Measurements from ENCODE around the gene ISCU.
"Not testable (repeated sequence)": the region's sequence is repeated elsewhere in the genome, so short reads cannot be mapped to it uniquely, and the experiment has no call there.

Gene ISCU

GRCh38 chr12:108565146-108565545 is 2.8 kb downstream of the ISCU start:
- Histone ChIP-seq H3K36me3 (ENCODE audit: control insufficient read depth, insufficient read depth, low read length) (peaks cover 36% of the 10 kb centered on the region), H3K4me1 (ENCODE audit: control insufficient read depth, insufficient read depth, low read length) (no peaks in the 10 kb centered on the region), H3K27me3 (ENCODE audit: control insufficient read depth, insufficient read depth, low read length) (no peaks in the 10 kb centered on the region), H3K4me3 (ENCODE audit: low read depth, low read length) (no peak overlapping the region), H3K9ac (ENCODE audit: low read depth, low read length) (no peak overlapping the region), H3K9me3 (ENCODE audit: control insufficient read depth, insufficient read depth, low read length) (no peaks in the 10 kb centered on the region)

DNA sequence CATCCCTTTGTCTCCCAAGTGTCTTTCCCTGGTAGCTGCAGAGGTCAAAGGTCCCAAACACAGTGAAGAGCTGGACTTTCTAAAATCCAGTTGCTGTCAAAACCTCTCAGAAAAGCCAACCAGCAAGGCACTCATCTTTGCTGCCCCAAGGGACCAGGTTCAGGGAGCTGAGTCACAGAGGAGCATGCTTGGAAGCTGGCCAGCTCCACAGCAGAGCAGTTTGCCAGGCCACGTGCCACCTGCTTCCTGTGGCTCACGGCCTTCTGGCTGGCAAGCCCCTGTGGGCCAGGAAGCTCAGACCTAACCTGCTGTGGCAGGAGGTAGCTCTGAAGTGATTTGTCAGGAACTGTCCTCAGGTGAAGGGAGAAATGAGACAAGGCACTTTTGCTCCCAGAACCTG is 3.6 kb downstream of the ISCU start:
- peaks cover 36% of the 10 kb centered on the region for H3K36me3 ChIP-seq (ENCODE audit: control insufficient read depth, insufficient read depth, low read length)
- no peaks in the 10 kb centered on the region for H3K9me3 ChIP-seq (ENCODE audit: control insufficient read depth, insufficient read depth, low read length)
- H3K9ac ChIP-seq (ENCODE audit: low read depth, low read length), result no peak overlapping the region
- no peaks in the 10 kb centered on the region for H3K27me3 ChIP-seq (ENCODE audit: control insufficient read depth, insufficient read depth, low read length)
- H3K4me1 ChIP-seq (ENCODE audit: control insufficient read depth, insufficient read depth, low read length), result no peaks in the 10 kb centered on the region
- no peak overlapping the region for H3K4me3 ChIP-seq (ENCODE audit: low read depth, low read length)

- H3K27me3 ChIP-seq (ENCODE audit: control insufficient read depth, insufficient read depth, low read length), result no peaks in the 10 kb centered on the region
- H3K4me1 ChIP-seq (ENCODE audit: control insufficient read depth, insufficient read depth, low read length), result no peaks in the 10 kb centered on the region
- no peak overlapping the region for H3K4me3 ChIP-seq (ENCODE audit: low read depth, low read length)
- H3K9me3 ChIP-seq (ENCODE audit: control insufficient read depth, insufficient read depth, low read length), result no peaks in the 10 kb centered on the region
- H3K9ac ChIP-seq (ENCODE audit: low read depth, low read length), result no peak overlapping the region
- peaks cover 36% of the 10 kb centered on the region for H3K36me3 ChIP-seq (ENCODE audit: control insufficient read depth, insufficient read depth, low read length)
Observed at GRCh38 chr12:108566452-108566851, 4.1 kb downstream of the ISCU start.

DNA sequence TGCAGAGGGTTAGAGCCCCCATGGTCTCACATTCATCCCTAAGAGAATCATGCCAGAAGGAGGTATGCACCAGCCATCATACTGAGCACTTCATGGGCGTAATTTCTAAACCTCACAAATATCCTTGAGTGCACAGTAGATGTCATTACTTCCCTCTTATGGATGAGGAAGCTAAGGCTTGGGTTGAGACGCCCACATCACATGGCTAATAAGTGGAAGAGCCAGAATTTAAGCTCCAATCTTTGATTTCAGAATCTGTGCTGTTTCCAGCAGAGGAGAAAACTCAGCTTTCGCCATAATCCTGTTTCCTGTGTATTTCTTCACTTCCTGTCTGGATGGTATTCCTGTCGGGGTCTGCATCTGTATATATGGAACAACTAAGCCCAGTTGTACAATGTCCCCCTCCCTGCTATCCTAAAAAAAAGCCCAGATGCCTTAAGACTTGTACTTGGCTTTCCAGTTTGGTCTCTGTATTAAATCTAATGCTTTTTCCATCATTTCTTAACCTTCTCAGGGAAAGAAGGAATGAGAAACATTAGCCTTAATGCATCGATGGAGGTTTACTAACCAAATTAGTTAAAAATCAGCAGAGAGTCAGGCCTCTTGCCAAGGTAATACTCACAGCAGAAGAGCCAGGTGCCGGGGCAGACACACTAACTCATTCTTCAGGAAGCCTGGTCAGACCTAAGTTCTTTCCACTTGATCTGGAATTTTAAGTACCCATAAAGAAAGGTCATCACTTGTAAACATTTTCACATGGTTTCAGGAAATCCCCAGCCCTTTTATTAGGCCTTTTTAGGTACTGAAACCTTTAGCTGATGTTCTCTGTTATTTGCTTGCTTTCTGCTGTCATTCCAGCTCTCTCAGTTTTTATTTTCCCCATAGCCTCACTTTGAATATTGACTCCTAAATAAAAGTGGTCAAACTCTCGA is 5.3 kb downstream of the ISCU start:
- H3K27me3 ChIP-seq (ENCODE audit: control insufficient read depth, insufficient read depth, low read length), result no peaks in the 10 kb centered on the region
- H3K9me3 ChIP-seq (ENCODE audit: control insufficient read depth, insufficient read depth, low read length), result no peaks in the 10 kb centered on the region
- no peak overlapping the region for H3K9ac ChIP-seq (ENCODE audit: low read depth, low read length)
- peaks cover 36% of the 10 kb centered on the region for H3K36me3 ChIP-seq (ENCODE audit: control insufficient read depth, insufficient read depth, low read length)
- H3K4me3 ChIP-seq (ENCODE audit: low read depth, low read length), result no peak overlapping the region
- H3K4me1 ChIP-seq (ENCODE audit: control insufficient read depth, insufficient read depth, low read length), result no peaks in the 10 kb centered on the region

- H3K9ac ChIP-seq (ENCODE audit: low read depth, low read length), result no peak overlapping the region
- no peaks in the 10 kb centered on the region for H3K4me1 ChIP-seq (ENCODE audit: control insufficient read depth, insufficient read depth, low read length)
- H3K9me3 ChIP-seq (ENCODE audit: control insufficient read depth, insufficient read depth, low read length), result no peaks in the 10 kb centered on the region
- H3K4me3 ChIP-seq (ENCODE audit: low read depth, low read length), result no peak overlapping the region
- peaks cover 36% of the 10 kb centered on the region for H3K36me3 ChIP-seq (ENCODE audit: control insufficient read depth, insufficient read depth, low read length)
- H3K27me3 ChIP-seq (ENCODE audit: control insufficient read depth, insufficient read depth, low read length), result no peaks in the 10 kb centered on the region
Observed at GRCh38 chr12:108568338-108569154, 6.2 kb downstream of the ISCU start.

- Histone ChIP-seq H3K9ac (ENCODE audit: low read depth, low read length) (no peak overlapping the region), H3K27me3 (ENCODE audit: control insufficient read depth, insufficient read depth, low read length) (no peaks in the 10 kb centered on the region), H3K36me3 (ENCODE audit: control insufficient read depth, insufficient read depth, low read length) (peaks cover 21% of the 10 kb centered on the region), H3K4me1 (ENCODE audit: control insufficient read depth, insufficient read depth, low read length) (no peaks in the 10 kb centered on the region), H3K9me3 (ENCODE audit: control insufficient read depth, insufficient read depth, low read length) (no peaks in the 10 kb centered on the region), H3K4me3 (ENCODE audit: low read depth, low read length) (no peak overlapping the region)
Observed at GRCh38 chr12:108570743-108571608, 8.6 kb downstream of the ISCU start.

GRCh38 chr12:108571609-108572165 is 9.3 kb downstream of the ISCU start:
- Histone ChIP-seq H3K4me3 (ENCODE audit: low read depth, low read length) (no peak overlapping the region), H3K27me3 (ENCODE audit: control insufficient read depth, insufficient read depth, low read length) (no peaks in the 10 kb centered on the region), H3K9ac (ENCODE audit: low read depth, low read length) (no peak overlapping the region), H3K4me1 (ENCODE audit: control insufficient read depth, insufficient read depth, low read length) (no peaks in the 10 kb centered on the region), H3K36me3 (ENCODE audit: control insufficient read depth, insufficient read depth, low read length) (peaks cover 16% of the 10 kb centered on the region), H3K9me3 (ENCODE audit: control insufficient read depth, insufficient read depth, low read length) (no peaks in the 10 kb centered on the region)

DNA sequence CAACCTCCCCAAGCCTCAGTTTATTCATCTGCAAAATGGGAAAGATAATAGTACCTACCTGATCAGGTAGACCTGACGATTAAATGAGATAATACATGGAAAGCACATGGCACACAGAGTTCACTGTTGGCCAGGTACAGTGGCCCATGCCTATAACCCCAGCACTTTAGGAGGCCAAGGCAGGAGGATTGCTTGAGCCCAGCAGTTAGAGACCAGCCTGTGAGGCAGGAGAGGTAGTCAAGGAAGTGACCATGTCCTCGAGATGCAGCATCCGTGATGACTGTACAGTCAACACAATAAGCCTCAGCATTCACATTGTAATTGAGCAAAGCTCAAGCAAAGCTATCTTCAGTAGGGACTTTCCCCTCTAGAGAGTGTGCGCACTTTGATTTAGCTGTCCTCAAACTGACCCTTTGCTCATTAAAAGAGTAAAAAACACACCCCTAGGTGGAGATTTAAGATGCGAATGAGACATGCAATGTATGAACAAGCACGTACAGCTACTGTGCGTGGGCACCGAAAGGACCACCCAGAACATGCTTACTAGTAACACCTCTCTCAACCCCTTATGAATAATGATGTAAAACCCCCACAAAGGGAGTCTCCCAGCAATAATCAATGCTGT is 9.9 kb downstream of the ISCU start:
- Histone ChIP-seq H3K27me3 (ENCODE audit: control insufficient read depth, insufficient read depth, low read length) (no peaks in the 10 kb centered on the region), H3K4me1 (ENCODE audit: control insufficient read depth, insufficient read depth, low read length) (no peaks in the 10 kb centered on the region), H3K9me3 (ENCODE audit: control insufficient read depth, insufficient read depth, low read length) (no peaks in the 10 kb centered on the region), H3K9ac (ENCODE audit: low read depth, low read length) (no peak overlapping the region), H3K36me3 (ENCODE audit: control insufficient read depth, insufficient read depth, low read length) (peaks cover 10% of the 10 kb centered on the region), H3K4me3 (ENCODE audit: low read depth, low read length) (no peak overlapping the region)

DNA sequence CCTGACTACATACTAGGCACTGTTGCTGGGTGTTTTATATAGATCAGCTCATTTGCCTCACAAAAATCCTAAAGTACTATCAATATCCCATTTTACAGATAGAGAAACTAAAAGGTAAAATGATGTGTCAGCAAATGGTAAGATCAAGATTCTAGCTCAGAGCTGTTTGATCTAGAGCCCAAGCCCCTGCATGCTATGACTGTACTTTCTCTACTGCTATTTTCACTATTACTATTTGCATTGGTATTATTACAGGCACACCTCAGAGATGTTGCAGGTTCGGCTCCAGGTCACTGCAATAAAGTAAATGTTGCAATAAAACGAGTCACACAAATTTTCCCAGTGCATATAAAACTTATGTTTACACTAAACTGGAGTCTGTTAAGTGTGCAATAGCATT is 10.9 kb downstream of the ISCU start:
- no peaks in the 10 kb centered on the region for H3K9me3 ChIP-seq (ENCODE audit: control insufficient read depth, insufficient read depth, low read length)

GRCh38 chr12:108574276-108574675 is 11.9 kb downstream of the ISCU start:
- H3K9me3 ChIP-seq (ENCODE audit: control insufficient read depth, insufficient read depth, low read length); H3K4me3 ChIP-seq (ENCODE audit: low read depth, low read length); H3K36me3 ChIP-seq (ENCODE audit: control insufficient read depth, insufficient read depth, low read length); H3K4me1 ChIP-seq (ENCODE audit: control insufficient read depth, insufficient read depth, low read length); H3K9ac ChIP-seq (ENCODE audit: low read depth, low read length); H3K27me3 ChIP-seq (ENCODE audit: control insufficient read depth, insufficient read depth, low read length): not testable (repeated sequence)

More for the DNA sequence above, 10.9 kb downstream of the ISCU start:
- Histone ChIP-seq H3K4me1 (ENCODE audit: control insufficient read depth, insufficient read depth, low read length) (no peaks in the 10 kb centered on the region), H3K27me3 (ENCODE audit: control insufficient read depth, insufficient read depth, low read length) (no peaks in the 10 kb centered on the region), H3K36me3 (ENCODE audit: control insufficient read depth, insufficient read depth, low read length) (no peaks in the 10 kb centered on the region), H3K9ac (ENCODE audit: low read depth, low read length) (no peak overlapping the region), H3K4me3 (ENCODE audit: low read depth, low read length) (no peak overlapping the region)

Measured in iPS-15b (cell line).